Hepatocyte (in vitro differentiated cells): Measurements from ENCODE around the gene MRPL53.

ENCODE experiments used
- CTCF ChIP-seq: fragments of 200-600 bp; sonication (generic); IDR thresholded peaks from 2 replicates; pipeline ENCODE4 v1.5.1; 2016; ENCODE audit warnings: antibody characterized with exemption, mild to moderate bottlenecking; ENCODE audit not compliant: poor library complexity
- EZH2 ChIP-seq: fragments of 200-600 bp; sonication (generic); IDR thresholded peaks from 2 replicates; pipeline ENCODE4 v1.6.1; 2016; ENCODE audit warnings: antibody characterized with exemption, mild to moderate bottlenecking, borderline replicate concordance
- EZH2phosphoT487 ChIP-seq: fragments of 200-600 bp; sonication (generic); IDR thresholded peaks from one replicate; pipeline ENCODE4 v1.6.1; 2018; ENCODE audit warnings: antibody characterized with exemption, mild to moderate bottlenecking, low read depth, moderate library complexity; ENCODE audit not compliant: unreplicated experiment, severe bottlenecking

- no peak for TF ChIP-seq CTCF
- no peak for TF ChIP-seq EZH2
- TF ChIP-seq EZH2phosphoT487: no peak
Measured at GRCh38 chr2:74488643-74489481, 16.4 kb upstream of the MRPL53 start.
